ENCODE data around the gene TRIML2.

GRCh38 chr4:188076169-188076568, 33.2 kb downstream of the TRIML2 start:
- TF ChIP-seq CTCF (IDR thresholded peaks at IDR 0.05; ENCODE audit: low read depth, low read length, missing input control) (no peak), SP1 (IDR thresholded peaks at IDR 0.05) (no peak)
